GM18505 (cell line): ENCODE results near the gene TREM2.

Experiments used
- ATAC-seq: cut with Tn5 transposase; IDR thresholded peaks from one replicate; pipeline ENCODE4 v1.9.1; 2021; ENCODE audit not compliant: unreplicated experiment
- POLR2A ChIP-seq: IDR thresholded peaks from 4 replicates; pipeline ENCODE4 v1.6.1; 2011; ENCODE audit warnings: borderline replicate concordance; ENCODE audit not compliant: insufficient read depth, insufficient read length; ENCODE audit errors: extremely low read depth

The TREM2 gene

DNA sequence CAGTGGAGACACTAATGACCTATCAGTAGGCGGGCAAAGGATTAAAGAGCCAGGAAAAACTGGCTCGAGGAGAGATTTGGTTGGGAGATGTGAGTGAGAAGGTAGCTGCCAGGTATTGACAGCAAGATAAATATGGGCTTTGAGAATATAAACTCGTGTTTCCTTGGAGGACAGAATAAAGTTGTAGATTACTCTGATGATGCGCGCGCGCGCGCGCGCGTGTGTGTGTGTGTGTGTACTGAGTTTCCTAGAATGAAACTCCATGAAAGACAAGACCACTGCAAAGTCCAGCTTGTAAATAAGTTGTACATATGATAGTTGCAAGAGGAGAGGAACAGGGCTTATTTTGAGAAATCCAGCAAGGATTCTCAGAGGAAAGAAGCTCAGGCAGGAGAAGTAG, 13.3 kb upstream of the TREM2 start:
- no peak for TF ChIP-seq POLR2A
- no peak for ATAC-seq

DNA sequence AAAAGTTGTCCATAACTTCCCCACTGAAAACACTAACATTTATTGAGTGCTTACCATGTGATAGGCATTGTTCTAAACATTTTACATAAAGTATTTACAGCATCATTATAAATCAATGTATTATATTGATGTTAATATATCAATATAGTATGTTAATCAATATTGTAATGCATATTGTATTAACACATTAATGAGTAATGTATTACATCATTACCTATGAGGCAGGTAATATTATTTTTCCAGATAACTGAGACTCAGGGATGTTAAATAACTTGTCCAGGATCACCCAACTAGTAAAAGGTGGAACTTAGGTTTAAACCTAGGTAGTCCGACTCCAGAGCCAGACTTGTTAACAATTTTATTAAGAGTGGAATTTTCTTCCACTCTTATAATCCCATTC, 12.2 kb upstream of the TREM2 start:
- ATAC-seq, result no peak
- no peak for TF ChIP-seq POLR2A

DNA sequence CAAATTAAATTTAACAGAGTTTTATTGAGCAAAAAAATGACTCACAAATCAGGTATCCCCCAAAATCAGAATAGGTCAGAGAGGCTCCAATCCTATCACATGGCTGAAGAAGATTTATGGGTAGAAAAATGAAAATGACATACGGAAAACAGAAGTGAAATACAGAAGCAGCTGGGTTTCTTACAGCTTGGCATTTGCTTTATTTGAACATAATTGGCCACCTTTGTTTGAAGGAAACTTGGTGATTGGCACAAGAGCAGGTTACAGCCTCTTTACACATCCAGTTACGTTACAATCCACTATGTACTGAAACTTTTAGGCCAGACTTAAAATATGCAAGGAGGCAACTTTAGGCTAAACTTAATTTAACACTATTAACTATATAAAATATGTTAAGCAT, 11.7 kb upstream of the TREM2 start:
- no peak for ATAC-seq
- TF ChIP-seq POLR2A, result no peak

DNA sequence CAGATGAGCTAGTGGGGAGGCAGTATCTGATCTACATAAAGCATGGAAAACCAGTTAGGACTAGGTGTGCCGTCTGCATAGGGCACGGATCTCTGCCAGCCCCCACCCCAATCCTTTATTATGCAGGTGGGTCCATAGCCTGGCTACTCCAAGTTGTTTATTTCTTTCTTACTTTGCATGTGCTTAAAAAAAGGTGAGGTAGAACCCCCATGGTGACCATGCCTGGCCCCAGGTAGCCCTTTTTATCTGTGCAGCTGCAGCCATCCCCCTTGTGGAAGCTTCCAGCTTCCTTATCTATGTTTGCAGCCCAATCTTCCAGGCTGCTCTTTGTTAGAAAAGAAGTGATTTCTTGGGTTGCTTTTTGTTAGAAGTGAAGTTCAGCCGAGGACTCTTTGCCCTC, 9.0 kb upstream of the TREM2 start:
- TF ChIP-seq POLR2A, result no peak

GRCh38 chr6:41170547-41171160, 7.7 kb upstream of the TREM2 start:
- no peak for ATAC-seq
- TF ChIP-seq POLR2A, result no peak

More for the DNA sequence above, 9.0 kb upstream of the TREM2 start:
- no peak for ATAC-seq

DNA sequence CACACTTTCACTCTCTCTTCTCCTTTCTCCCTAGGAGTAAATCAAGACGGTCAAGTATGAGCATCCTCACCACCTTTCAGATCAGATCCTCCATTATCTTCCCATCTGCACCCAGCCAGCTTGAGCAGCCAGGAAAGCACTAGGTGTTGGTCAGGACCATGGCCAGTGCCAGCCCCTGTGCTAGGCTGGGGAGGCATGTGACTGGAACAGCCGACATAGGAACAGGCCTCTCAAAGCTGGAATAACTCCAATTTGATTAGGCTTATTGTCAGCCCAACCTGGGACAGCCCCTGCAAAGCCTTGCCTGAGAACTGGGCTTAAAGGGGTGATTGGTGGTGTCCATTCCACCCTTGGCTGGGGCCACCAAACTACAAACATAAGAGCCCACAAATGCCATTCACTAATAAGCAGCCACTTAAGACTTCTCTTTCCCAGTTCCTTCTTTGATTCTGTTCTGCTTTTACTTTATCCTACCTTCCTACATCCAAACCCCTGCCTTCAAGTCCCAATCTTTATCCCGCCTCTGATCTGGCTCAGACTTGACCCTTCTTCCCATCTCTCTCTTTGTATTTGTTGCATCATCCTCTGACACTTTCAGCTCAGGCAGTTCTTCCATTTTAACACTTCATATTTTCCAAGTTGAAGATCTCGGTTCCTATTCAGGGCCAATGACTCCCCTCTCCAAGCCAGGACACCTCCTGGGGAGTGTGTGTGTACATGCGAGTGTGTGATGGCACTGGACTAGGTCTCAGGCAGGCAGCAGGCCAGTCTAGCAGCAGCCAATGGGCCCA, 4.5 kb upstream of the TREM2 start:
- TF ChIP-seq POLR2A, result no peak
- no peak for ATAC-seq

GRCh38 chr6:41164551-41165120, 1.7 kb upstream of the TREM2 start:
- no peak for ATAC-seq
- no peak for TF ChIP-seq POLR2A

GRCh38 chr6:41163419-41163717, 452 bp upstream of the TREM2 start:
- no peak for TF ChIP-seq POLR2A
- ATAC-seq, result no peak

DNA sequence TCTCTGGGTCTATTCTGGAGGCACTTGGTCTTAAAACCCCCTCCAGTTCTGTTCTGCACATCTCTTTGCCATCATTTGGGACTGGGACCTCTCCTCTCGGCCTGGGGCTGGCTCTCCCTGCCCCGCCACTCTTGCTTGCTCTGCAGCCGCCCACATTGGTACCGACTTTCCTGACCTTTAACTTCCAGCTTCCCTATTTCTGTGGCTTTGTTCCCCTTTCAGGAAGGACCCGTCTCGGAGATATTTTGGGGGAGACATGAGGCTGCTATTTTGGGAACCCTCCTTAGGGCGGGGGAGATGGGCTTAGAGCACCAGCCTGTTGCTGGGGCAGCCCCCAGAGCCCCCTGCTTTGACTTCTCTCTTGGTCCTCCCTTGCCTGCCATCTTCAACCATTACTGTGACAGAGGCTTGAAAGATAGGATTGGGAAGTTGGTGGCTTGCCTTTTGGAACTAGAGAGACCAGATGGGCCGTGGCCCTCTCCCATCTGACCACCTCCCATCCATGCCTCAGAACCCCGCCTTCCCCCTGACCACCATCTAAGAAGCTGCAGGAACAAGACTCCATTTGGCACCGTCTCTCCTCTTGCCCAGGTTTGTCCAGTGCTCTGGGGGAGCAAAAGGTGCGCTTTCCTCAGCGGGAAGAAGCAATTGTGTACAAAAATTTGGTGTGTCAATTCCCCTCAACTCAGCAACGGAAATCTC, 914 bp downstream of the TREM2 start:
- ATAC-seq, result no peak

DNA sequence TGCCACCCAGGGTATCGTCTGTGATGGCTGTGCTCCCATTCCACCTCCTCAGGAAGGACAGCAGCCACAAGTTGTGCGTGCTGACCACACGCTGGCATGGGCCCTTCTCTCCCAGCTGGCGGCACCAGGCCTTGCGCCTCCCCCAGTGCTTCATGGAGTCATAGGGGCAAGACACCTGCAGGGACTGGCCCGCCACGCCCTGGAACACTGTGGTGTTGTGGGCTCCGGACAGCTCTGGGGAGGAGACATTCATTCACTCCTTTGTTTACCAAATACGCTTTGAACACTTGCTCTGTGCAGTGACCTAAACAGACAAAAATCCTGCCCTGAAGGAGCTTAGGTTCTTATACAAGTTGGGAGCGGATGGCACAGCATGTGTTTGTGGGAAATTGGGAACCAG, 1.5 kb downstream of the TREM2 start:
- no peak for ATAC-seq
- TF ChIP-seq POLR2A, result no peak

More for the DNA sequence above, 914 bp downstream of the TREM2 start:
- no peak for TF ChIP-seq POLR2A

- no peak for TF ChIP-seq POLR2A
- no peak for ATAC-seq
Observed at GRCh38 chr6:41160933-41161332, 2.0 kb downstream of the TREM2 start.

DNA sequence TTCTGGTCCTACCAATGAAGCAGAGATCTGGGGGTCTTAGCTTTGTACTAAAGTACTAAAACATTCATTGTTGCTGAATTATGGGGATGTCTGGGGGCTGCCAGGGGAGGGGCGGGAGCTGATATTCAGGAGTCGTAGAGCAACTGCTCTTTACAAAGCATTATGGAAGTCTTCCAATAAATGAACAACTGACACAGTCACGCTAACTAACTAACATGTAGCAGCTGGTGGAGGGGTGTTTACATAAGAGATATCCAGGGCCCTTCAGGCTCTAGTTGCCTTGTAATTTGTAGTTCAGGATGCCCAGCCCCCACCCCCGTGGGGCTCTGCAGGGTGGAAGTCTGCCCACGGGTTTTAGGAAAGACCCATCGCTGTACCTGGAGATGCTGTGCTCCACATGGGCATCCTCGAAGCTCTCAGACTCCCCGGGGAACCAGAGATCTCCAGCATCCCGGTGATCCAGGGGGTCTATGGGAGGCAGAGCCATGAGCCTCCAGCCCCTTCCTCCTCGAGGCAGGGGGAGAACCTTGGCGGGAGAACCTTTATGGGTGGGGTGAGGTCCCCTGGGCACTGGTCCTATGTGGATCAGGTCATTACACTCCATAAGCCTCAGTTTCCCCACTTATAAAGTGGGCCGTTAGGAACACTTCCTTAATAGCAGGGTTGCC, 3.4 kb downstream of the TREM2 start:
- no peak for TF ChIP-seq POLR2A
- ATAC-seq, result no peak

- TF ChIP-seq POLR2A, result no peak
- no peak for ATAC-seq
Observed at GRCh38 chr6:41157323-41157722, 5.6 kb downstream of the TREM2 start.

- no peak for TF ChIP-seq POLR2A
- ATAC-seq, result no peak
Observed at GRCh38 chr6:41156771-41157170, 6.1 kb downstream of the TREM2 start.

DNA sequence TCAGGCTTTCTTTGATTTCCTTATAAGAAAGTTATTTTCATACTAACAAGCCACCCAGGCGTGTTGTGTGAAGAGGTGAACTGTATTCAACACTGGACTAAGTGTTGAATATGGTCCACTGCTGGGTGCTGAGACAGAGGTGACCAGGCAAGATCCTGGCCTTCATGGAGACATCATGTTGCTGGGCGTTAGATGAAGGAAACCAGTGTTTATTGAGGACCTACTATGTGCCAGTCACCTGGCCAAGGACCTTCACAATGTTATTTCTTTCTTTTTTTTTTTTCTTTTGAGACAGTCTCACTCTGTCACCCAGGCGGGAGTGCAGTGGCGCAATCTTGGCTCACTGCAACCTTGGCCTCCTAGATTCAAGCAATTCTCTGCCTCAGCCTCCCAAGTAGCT, 6.9 kb downstream of the TREM2 start:
- ATAC-seq, result no peak

More for the DNA sequence above, 6.9 kb downstream of the TREM2 start:
- no peak for TF ChIP-seq POLR2A
